H1 (cell line): ENCODE data around the gene DHRS4L2. TPM values are rescaled to one million over a fixed set of nuclear protein-coding genes. Genes with fewer than 3 reads are reported as not detected.
"Not testable (repeated sequence)": the region's sequence is repeated elsewhere in the genome, so short reads cannot be mapped to it uniquely, and the experiment has no call there.

ENCODE experiments used
- CTCF ChIA-PET: fragments of 300-600 bp; sonication (Branson Sonifier 250); formaldehyde crosslinking; loops from one replicate; lab custom pipeline; 2021; ENCODE audit not compliant: partially characterized antibody; lab: Charles Lee
- POLR2A ChIA-PET: fragments of 300-600 bp; sonication (Branson Sonifier 250); formaldehyde crosslinking; loops from one replicate; lab custom pipeline; 2021; ENCODE audit warnings: inconsistent platforms; ENCODE audit not compliant: partially characterized antibody; lab: Charles Lee
- DNase-seq, 2 experiments: peaks; one replicate each; pipeline versions ENCODE4 v3.0.0 to v3.0.0-alpha.2; 2010 to 2022; ENCODE audit warnings: low spot score in 2 of 2, low read depth in 1 of 2, mixed read lengths in 1 of 2
- FAIRE-seq: peaks from 2 replicates; lab custom pipeline; 2011; peaks lifted over from hg19 to GRCh38; lab: Jason Lieb, UNC
- H2AFZ ChIP-seq: 2 replicates; pipeline ENCODE4 v1.8.1; 2012; ENCODE audit warnings: low read length, inconsistent platforms
- H2AK5ac ChIP-seq: 2 replicates; pipeline ENCODE4 v1.6.1; 2013; ENCODE audit warnings: low read depth, low read length
- H2BK120ac ChIP-seq: replicated peaks from 2 replicates; pipeline ENCODE3; 2013; ENCODE audit warnings: low read depth, low read length, inconsistent platforms
- H2BK12ac ChIP-seq: 2 replicates; pipeline ENCODE4 v1.6.1; 2013; ENCODE audit warnings: low read depth, low read length
- H2BK15ac ChIP-seq: 2 replicates; pipeline ENCODE4 v1.6.1; 2013; ENCODE audit warnings: low read length
- H2BK20ac ChIP-seq: 2 replicates; pipeline ENCODE4 v1.6.1; 2013; ENCODE audit warnings: low read length
- H2BK5ac ChIP-seq: 2 replicates; pipeline ENCODE4 v1.6.1; 2013; ENCODE audit warnings: low read depth, low read length
- H3K14ac ChIP-seq: 2 replicates; pipeline ENCODE4 v1.6.1; 2013; ENCODE audit warnings: inconsistent platforms; ENCODE audit not compliant: insufficient read length
- H3K18ac ChIP-seq: 2 replicates; pipeline ENCODE4 v1.6.1; 2013; ENCODE audit warnings: low read length; ENCODE audit errors: extremely low read depth
- H3K23ac ChIP-seq: 2 replicates; pipeline ENCODE4 v1.6.1; 2013; ENCODE audit warnings: inconsistent platforms; ENCODE audit not compliant: insufficient read length
- H3K23me2 ChIP-seq: 2 replicates; pipeline ENCODE4 v1.6.1; 2013; ENCODE audit warnings: low read depth, low read length
- H3K27ac ChIP-seq: 2 replicates; pipeline ENCODE4 v1.6.1; 2011; ENCODE audit warnings: low read depth, low read length, inconsistent platforms
- H3K27me3 ChIP-seq, 4 experiments: replicated peaks in 1 of 4; 1 replicate in 1 of 4; 2 replicates in 3 of 4; pipeline versions ENCODE4 v1.6.1 to v1.8.1; 2011 to 2013; ENCODE audit warnings: low read length in 3 of 4, mild to moderate bottlenecking in 3 of 4, inconsistent platforms in 2 of 4, mixed read lengths in 2 of 4, moderate library complexity in 1 of 4; ENCODE audit not compliant: control insufficient read depth in 3 of 4, insufficient read depth in 3 of 4; ENCODE audit errors: extremely low read depth in 1 of 4
- H3K36me3 ChIP-seq, 4 experiments: 2 replicates each; pipeline versions ENCODE4 v1.6.1 to v1.8.1; 2011 to 2013; ENCODE audit warnings: mild to moderate bottlenecking in 4 of 4, low read length in 3 of 4, moderate library complexity in 2 of 4, control low read depth in 1 of 4, inconsistent platforms in 1 of 4; ENCODE audit not compliant: insufficient read depth in 4 of 4, control insufficient read depth in 2 of 4
- H3K4ac ChIP-seq: replicated peaks from 2 replicates; pipeline ENCODE3; 2013; ENCODE audit warnings: low read length, low read depth, mixed read lengths, inconsistent platforms; ENCODE audit not compliant: insufficient read length
- H3K4me1 ChIP-seq, 4 experiments: replicated peaks in 1 of 4; 1 replicate in 1 of 4; 2 replicates in 3 of 4; pipeline versions ENCODE4 v1.6.1 to v1.8.1; 2011 to 2013; ENCODE audit warnings: low read length in 3 of 4, inconsistent platforms in 2 of 4, mixed read lengths in 1 of 4; ENCODE audit not compliant: insufficient read depth in 4 of 4, control insufficient read depth in 3 of 4
- H3K4me2 ChIP-seq, 2 experiments: 2 replicates each; pipeline versions ENCODE4 v1.6.1 to v1.8.1; 2011 to 2013; ENCODE audit warnings: low read depth in 2 of 2, low read length in 2 of 2, control low read depth in 1 of 2, inconsistent platforms in 1 of 2, mild to moderate bottlenecking in 1 of 2; ENCODE audit not compliant: insufficient read depth in 1 of 2
- H3K4me3 ChIP-seq, 4 experiments: fragments of 200-600, 300-600 bp in 1 of 4; sonication (generic), shearing (Covaris generic), sonication (Bioruptor Twin) in 1 of 4; 2 replicates each; pipeline versions ENCODE4 v1.5.1 to v1.8.1; 2011 to 2016; ENCODE audit warnings: low read length in 4 of 4, low read depth in 3 of 4, control low read depth in 2 of 4, inconsistent platforms in 2 of 4, mild to moderate bottlenecking in 2 of 4, mixed read lengths in 1 of 4, moderate library complexity in 1 of 4; ENCODE audit not compliant: insufficient read depth in 2 of 4; ENCODE audit errors: extremely low read depth in 1 of 4
- H3K56ac ChIP-seq: replicated peaks from 2 replicates; pipeline ENCODE3; 2013; ENCODE audit warnings: low read depth, mild to moderate bottlenecking, mixed read lengths, low read length, inconsistent platforms; ENCODE audit not compliant: insufficient read length
- H3K79me1 ChIP-seq: 2 replicates; pipeline ENCODE4 v1.6.1; 2013; ENCODE audit warnings: low read depth, low read length, control low read depth
- H3K79me2 ChIP-seq, 2 experiments: 2 replicates each; pipeline versions ENCODE4 v1.6.1 to v1.8.1; 2012 to 2013; ENCODE audit warnings: low read length in 2 of 2, mild to moderate bottlenecking in 2 of 2, inconsistent platforms in 1 of 2; ENCODE audit not compliant: insufficient read depth in 2 of 2, control insufficient read depth in 1 of 2
- H3K9ac ChIP-seq, 4 experiments: replicated peaks in 1 of 4; 1 replicate in 1 of 4; 2 replicates in 3 of 4; pipeline versions ENCODE4 v1.6.1 to v1.8.1; 2011 to 2013; ENCODE audit warnings: low read depth in 3 of 4, low read length in 3 of 4, control low read depth in 2 of 4, mild to moderate bottlenecking in 2 of 4, moderate library complexity in 2 of 4, inconsistent platforms in 1 of 4; ENCODE audit errors: extremely low read depth in 1 of 4
- H3K9me3 ChIP-seq, 2 experiments: 2 replicates each; pipeline versions ENCODE4 v1.6.1 to v1.8.1; 2012 to 2013; ENCODE audit warnings: mild to moderate bottlenecking in 2 of 2, moderate library complexity in 2 of 2, control low read depth in 1 of 2, inconsistent platforms in 1 of 2, low read depth in 1 of 2, low read length in 1 of 2, mixed read lengths in 1 of 2; ENCODE audit not compliant: insufficient read depth in 2 of 2
- H4K20me1 ChIP-seq, 2 experiments: replicated peaks in 1 of 2; 2 replicates each; pipeline versions ENCODE3 to v1.8.1; 2011 to 2013; ENCODE audit warnings: inconsistent platforms in 2 of 2, low read length in 2 of 2, mild to moderate bottlenecking in 1 of 2; ENCODE audit not compliant: insufficient read depth in 2 of 2, control insufficient read depth in 1 of 2
- H4K5ac ChIP-seq: 2 replicates; pipeline ENCODE4 v1.6.1; 2013; ENCODE audit warnings: low read length, low read depth, mixed read lengths, inconsistent platforms; ENCODE audit not compliant: insufficient read length
- H4K8ac ChIP-seq: 2 replicates; pipeline ENCODE4 v1.8.0; 2013; ENCODE audit warnings: mild to moderate bottlenecking, moderate library complexity, low read length, inconsistent platforms; ENCODE audit not compliant: insufficient read depth; ENCODE audit errors: extremely low read depth
- H4K91ac ChIP-seq: replicated peaks from 2 replicates; pipeline ENCODE3; 2013; ENCODE audit warnings: low read length, mixed read lengths, inconsistent platforms; ENCODE audit not compliant: insufficient read length
- GTF2F1 ChIP-seq: IDR thresholded peaks from 2 replicates; pipeline ENCODE4 v1.6.1; 2012; ENCODE audit warnings: low read depth, low read length, improper control_type of control experiment, borderline replicate concordance
- RAD21 ChIP-seq, 2 experiments: IDR thresholded peaks in 1 of 2; conservative IDR thresholded peaks in 1 of 2; 2 replicates each; pipeline ENCODE4 v1.6.1; 2011; ENCODE audit warnings: low read depth in 2 of 2, low read length in 2 of 2, improper control_type of control experiment in 1 of 2, inconsistent platforms in 1 of 2, mild to moderate bottlenecking in 1 of 2, moderate library complexity in 1 of 2
- WGBS, 2 experiments: shearing (Covaris generic) in 1 of 2; methylation state at CpG; one replicate each; pipeline versions ENCODE4 v1.1.6 to v1.1.7; 2013 to 2015; ENCODE audit warnings: low lambda C conversion rate in 2 of 2, mixed read lengths in 2 of 2, inconsistent platforms in 1 of 2, low coverage in 1 of 2, missing lambda C conversion rate in 1 of 2; ENCODE audit not compliant: insufficient replicate concordance in 2 of 2, insufficient coverage in 1 of 2, insufficient read length in 1 of 2; ENCODE audit errors: extremely low coverage in 1 of 2, missing lambda C conversion rate in 1 of 2; 5-methylcytosine and 5-hydroxymethylcytosine counted together
- polyA plus RNA-seq, 7 experiments: library from polyadenylated mRNA; depleted of rRNA in 3 of 7; stranded (reverse) in 5 of 7; unstranded in 2 of 7; fragments of >200 nt in 5 of 7; fragments of 200-250 nt in 2 of 7; gene quantifications; 1 replicate in 5 of 7; 2 replicates in 1 of 7; 4 replicates in 1 of 7; pipeline versions ENCODE4 v1.2.1 to v1.2.3, GENCODE V29; 2011 to 2013; ENCODE audit warnings: missing spikeins in 2 of 7, mixed read lengths in 2 of 7
- total RNA-seq: library from RNA; stranded (reverse); fragmentation: NEBNext Ultra II Directional; extraction: Animal tissue kit (Norgen Biotek cat#: 25700); gene quantifications from 2 replicates; pipeline ENCODE4 v1.2.1, GENCODE V29; 2021
- TF ChIP-seq, protein P1 (sequence below): IDR thresholded peaks from 2 replicates; pipeline ENCODE4 v1.6.1; 2012; ENCODE audit warnings: low read length, inconsistent platforms

The DHRS4L2 gene
- total and polyA plus RNA-seq, 2 of the 8 experiments (the other 6 are each of a cell fraction or from before 2014, with no cell fraction given) = 12.3 to 15.4 TPM

DNA sequence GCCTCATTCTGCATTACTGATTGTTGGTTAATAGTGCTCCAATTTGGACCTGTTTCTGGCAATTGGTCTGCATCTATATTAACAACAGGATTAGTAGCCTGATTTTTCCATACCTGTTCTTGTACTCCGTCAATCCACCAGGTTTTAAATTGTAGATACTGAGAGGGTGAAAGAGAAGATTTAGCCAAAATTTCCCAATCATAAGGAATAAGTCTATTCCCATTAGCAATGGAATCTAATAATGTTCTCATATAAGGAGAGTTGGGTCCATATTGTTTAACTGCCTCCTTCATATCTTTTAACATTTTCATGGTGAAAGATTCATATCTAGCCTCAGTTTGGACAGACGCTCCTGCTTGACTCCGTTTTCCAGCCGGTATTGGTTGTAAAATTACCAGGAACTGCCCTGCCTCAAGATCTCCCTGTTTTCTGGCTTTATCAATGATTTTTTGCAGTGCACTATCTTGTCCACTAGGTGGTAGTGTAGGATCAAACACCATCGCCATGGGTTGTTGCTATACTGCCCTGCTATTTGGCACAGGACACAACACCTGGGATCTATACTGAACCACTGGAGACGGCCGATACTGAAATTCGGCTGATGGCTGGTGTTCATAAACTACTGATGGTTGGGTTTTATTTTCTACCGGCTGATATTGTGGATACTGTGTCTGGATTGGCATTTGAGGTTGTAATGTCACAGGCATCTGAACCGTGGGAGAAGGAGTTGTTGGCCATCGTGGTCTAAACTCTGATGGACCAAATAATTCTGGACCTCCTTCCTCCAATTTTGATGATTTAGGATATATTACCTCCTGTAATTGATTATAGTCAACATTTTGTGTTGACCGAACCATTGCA, 25.2 kb downstream of the DHRS4L2 start (continued):
- TF ChIP-seq RAD21 (IDR thresholded peaks at IDR 0.05 in 1 of 2, conservative IDR thresholded peaks at IDR 0.05 in 1 of 2; ENCODE audit: low read depth in 2 of 2, low read length in 2 of 2) = peak; percentile 99 to 100
- no peak for TF ChIP-seq GTF2F1
- TF ChIP-seq, protein P1, sequence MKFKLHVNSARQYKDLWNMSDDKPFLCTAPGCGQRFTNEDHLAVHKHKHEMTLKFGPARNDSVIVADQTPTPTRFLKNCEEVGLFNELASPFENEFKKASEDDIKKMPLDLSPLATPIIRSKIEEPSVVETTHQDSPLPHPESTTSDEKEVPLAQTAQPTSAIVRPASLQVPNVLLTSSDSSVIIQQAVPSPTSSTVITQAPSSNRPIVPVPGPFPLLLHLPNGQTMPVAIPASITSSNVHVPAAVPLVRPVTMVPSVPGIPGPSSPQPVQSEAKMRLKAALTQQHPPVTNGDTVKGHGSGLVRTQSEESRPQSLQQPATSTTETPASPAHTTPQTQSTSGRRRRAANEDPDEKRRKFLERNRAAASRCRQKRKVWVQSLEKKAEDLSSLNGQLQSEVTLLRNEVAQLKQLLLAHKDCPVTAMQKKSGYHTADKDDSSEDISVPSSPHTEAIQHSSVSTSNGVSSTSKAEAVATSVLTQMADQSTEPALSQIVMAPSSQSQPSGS = no peak

DNA sequence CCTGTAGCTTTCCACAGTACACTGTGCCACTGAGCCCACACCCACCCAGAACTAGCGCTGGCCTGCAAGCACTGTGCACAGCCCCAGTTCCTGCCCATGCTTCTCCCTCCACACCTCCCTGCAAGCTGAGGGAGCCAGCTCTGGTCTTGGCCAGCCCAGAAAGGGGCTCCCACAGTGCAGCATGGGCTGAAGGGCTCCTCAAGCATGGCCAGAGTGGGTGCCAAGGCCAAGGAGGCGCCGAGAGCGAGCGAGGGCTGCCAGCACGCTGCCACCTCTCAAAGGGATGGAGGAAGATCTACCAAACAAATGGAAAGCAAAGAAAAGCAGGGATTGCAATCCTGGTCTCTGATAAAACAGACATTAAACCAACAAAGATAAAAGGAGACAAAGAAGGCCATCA, 27.0 kb downstream of the DHRS4L2 start:
- H2BK20ac ChIP-seq, H3K27ac ChIP-seq, H3K18ac ChIP-seq, H3K79me1 ChIP-seq, H4K8ac ChIP-seq, H3K23ac ChIP-seq, POLR2A ChIA-PET, H3K27me3 ChIP-seq, H3K4me2 ChIP-seq, H3K4me1 ChIP-seq, H2AK5ac ChIP-seq, H3K4ac ChIP-seq, H3K79me2 ChIP-seq, H2BK5ac ChIP-seq, H2BK15ac ChIP-seq, H4K5ac ChIP-seq, DNase-seq, FAIRE-seq, H3K23me2 ChIP-seq, H3K9ac ChIP-seq, H3K9me3 ChIP-seq, H3K14ac ChIP-seq, H3K4me3 ChIP-seq, H2AFZ ChIP-seq, H2BK120ac ChIP-seq, H2BK12ac ChIP-seq, H4K91ac ChIP-seq, H3K56ac ChIP-seq, H3K36me3 ChIP-seq, H4K20me1 ChIP-seq: not testable (repeated sequence)
- 90% methylated on average over 6 of the region's 6 CpGs; no CpG with 5 or more reads in 1 of the 2 experiments for WGBS, 2 experiments
- CTCF ChIA-PET = interaction anchor here (0.7 to 1.6 kb wide), 5 partner anchors 18 to 43 kb away, joined by 3 to 9 read pairs (median 4); no protein-coding TSS in a partner anchor
